GM12878 (cell line): Measurements from ENCODE around the gene DIP2B. TPM values are rescaled to one million over a fixed set of nuclear protein-coding genes. Genes with fewer than 3 reads are reported as not detected.

Source experiments
- CBX3 ChIP-seq: fragments of 200-600 bp; sonication (generic); IDR thresholded peaks from 2 replicates; pipeline ENCODE4 v1.6.1; 2016; ENCODE audit warnings: low read depth, borderline replicate concordance
- E4F1 ChIP-seq: fragments of 450-650 bp; IDR thresholded peaks from 2 replicates; pipeline ENCODE4 v1.6.1; 2018; ENCODE audit warnings: borderline replicate concordance, mild to moderate bottlenecking; ENCODE audit not compliant: partially characterized antibody
- EED ChIP-seq: sonication (generic); IDR thresholded peaks from 2 replicates; pipeline ENCODE4 v1.6.1; 2016; ENCODE audit warnings: antibody characterized with exemption, low read depth
- HDGF ChIP-seq: fragments of 450-650 bp; IDR thresholded peaks from 2 replicates; pipeline ENCODE4 v1.6.1; 2016; ENCODE audit warnings: antibody characterized with exemption
- HSF1 ChIP-seq: fragments of 150-350 bp; IDR thresholded peaks from 2 replicates; pipeline ENCODE4 v1.6.1; 2014; ENCODE audit warnings: mild to moderate bottlenecking, low read depth, low read length
- MTA3 ChIP-seq: IDR thresholded peaks from 2 replicates; pipeline ENCODE4 v1.6.1; 2012; ENCODE audit warnings: low read length, inconsistent platforms, borderline replicate concordance
- NR2C2 ChIP-seq: IDR thresholded peaks from 2 replicates; pipeline ENCODE4 v1.6.1; 2011; ENCODE audit warnings: borderline replicate concordance, low read depth; ENCODE audit not compliant: control insufficient read depth, insufficient read length
- POU2F2 ChIP-seq: IDR thresholded peaks from 3 replicates; pipeline ENCODE4 v1.6.1; 2011; ENCODE audit warnings: low read depth, mild to moderate bottlenecking, low read length, borderline replicate concordance
- RELB ChIP-seq: fragments of 450-650 bp; IDR thresholded peaks from 2 replicates; pipeline ENCODE4 v1.6.1; 2017; ENCODE audit warnings: low read depth, mild to moderate bottlenecking, moderate library complexity
- ZNF622 ChIP-seq: fragments of 450-650 bp; IDR thresholded peaks from 2 replicates; pipeline ENCODE4 v1.6.1; 2017; ENCODE audit warnings: mild to moderate bottlenecking, inconsistent platforms
- polyA plus RNA-seq, 11 experiments: library from polyadenylated mRNA; depleted of rRNA in 4 of 11; unstranded in 6 of 11; stranded (reverse) in 5 of 11; fragments of >200 nt; fragmentation: Nextera tagmentation in 4 of 11; fragmentation: Illumina TruSeq in 1 of 11; extraction: Ambion mirVana in 4 of 11; extraction: Trizol in 1 of 11; gene quantifications; 1 replicate in 1 of 11; 2 replicates in 10 of 11; pipeline versions ENCODE4 v1.2.1 to v1.2.3, GENCODE V29; 2011 to 2016; ENCODE audit warnings: inconsistent platforms in 2 of 11, missing spikeins in 2 of 11, low read depth in 1 of 11
- total RNA-seq, 4 experiments: library from RNA; depleted of rRNA in 3 of 4; stranded (reverse); fragments of >200 nt in 3 of 4; fragmentation: Illumina TruSeq in 1 of 4; extraction: Trizol in 1 of 4; gene quantifications; 2 replicates each; pipeline versions ENCODE4 v1.2.1 to v1.2.3, GENCODE V29; 2013 to 2021
- TF ChIP-seq, protein P1 (sequence below): IDR thresholded peaks from 2 replicates; pipeline ENCODE4 v1.6.1; 2012; ENCODE audit warnings: low read depth, low read length, improper control_type of control experiment
- TF ChIP-seq, protein P2 (sequence below), 3 experiments: IDR thresholded peaks in 2 of 3; conservative IDR thresholded peaks in 1 of 3; 2 replicates each; pipeline ENCODE4 v1.5.1; 2011; ENCODE audit warnings: low read depth in 3 of 3, low read length in 3 of 3, mild to moderate bottlenecking in 3 of 3, control low read depth in 2 of 3, moderate library complexity in 2 of 3, inconsistent platforms in 1 of 3, mixed read lengths in 1 of 3; ENCODE audit not compliant: control insufficient read depth in 2 of 3, insufficient read depth in 1 of 3; ENCODE audit errors: extremely low read depth in 1 of 3

Gene DIP2B
- total and polyA plus RNA-seq, 10 of the 15 experiments (the other 5 are each of a cell fraction or from before 2014, with no cell fraction given) = 4.5 to 30.0 (median 18.6) TPM

DNA sequence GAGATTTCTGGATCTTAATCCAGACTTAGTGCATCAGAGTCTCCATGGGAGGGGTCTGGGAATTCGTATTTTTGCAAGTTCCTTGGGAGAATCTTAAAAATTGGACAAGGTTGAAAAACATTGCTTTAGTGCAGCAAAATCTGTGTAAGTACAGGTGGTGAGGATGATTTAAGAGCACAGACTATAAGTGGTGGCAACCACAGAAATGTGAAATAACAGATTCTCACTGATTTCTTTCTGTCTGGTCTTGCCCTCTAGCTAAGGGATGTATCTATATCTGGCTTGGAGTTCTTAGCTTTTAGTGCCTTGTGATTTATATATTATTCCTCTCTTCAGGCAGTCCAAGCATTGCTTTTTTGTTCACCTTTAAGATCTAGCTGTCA lies 116.2 kb downstream of the DIP2B start (continued):
- TF ChIP-seq, protein P1, sequence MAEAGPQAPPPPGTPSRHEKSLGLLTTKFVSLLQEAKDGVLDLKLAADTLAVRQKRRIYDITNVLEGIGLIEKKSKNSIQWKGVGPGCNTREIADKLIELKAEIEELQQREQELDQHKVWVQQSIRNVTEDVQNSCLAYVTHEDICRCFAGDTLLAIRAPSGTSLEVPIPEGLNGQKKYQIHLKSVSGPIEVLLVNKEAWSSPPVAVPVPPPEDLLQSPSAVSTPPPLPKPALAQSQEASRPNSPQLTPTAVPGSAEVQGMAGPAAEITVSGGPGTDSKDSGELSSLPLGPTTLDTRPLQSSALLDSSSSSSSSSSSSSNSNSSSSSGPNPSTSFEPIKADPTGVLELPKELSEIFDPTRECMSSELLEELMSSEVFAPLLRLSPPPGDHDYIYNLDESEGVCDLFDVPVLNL = no peak
- TF ChIP-seq, protein P2, sequence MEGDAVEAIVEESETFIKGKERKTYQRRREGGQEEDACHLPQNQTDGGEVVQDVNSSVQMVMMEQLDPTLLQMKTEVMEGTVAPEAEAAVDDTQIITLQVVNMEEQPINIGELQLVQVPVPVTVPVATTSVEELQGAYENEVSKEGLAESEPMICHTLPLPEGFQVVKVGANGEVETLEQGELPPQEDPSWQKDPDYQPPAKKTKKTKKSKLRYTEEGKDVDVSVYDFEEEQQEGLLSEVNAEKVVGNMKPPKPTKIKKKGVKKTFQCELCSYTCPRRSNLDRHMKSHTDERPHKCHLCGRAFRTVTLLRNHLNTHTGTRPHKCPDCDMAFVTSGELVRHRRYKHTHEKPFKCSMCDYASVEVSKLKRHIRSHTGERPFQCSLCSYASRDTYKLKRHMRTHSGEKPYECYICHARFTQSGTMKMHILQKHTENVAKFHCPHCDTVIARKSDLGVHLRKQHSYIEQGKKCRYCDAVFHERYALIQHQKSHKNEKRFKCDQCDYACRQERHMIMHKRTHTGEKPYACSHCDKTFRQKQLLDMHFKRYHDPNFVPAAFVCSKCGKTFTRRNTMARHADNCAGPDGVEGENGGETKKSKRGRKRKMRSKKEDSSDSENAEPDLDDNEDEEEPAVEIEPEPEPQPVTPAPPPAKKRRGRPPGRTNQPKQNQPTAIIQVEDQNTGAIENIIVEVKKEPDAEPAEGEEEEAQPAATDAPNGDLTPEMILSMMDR (IDR thresholded peaks at IDR 0.05 in 2 of 3, conservative IDR thresholded peaks at IDR 0.05 in 1 of 3; ENCODE audit: control insufficient read depth in 2 of 3, extremely low read depth in 1 of 3, insufficient read depth in 1 of 3, low read depth in 3 of 3, low read length in 3 of 3) = no peak
- TF ChIP-seq CBX3 = no peak
- no peak for TF ChIP-seq E4F1
- TF ChIP-seq HSF1 = no peak
- TF ChIP-seq EED = no peak
- no peak for TF ChIP-seq MTA3
- TF ChIP-seq POU2F2 = no peak
- no peak for TF ChIP-seq NR2C2
- no peak for TF ChIP-seq RELB
- TF ChIP-seq HDGF = no peak
- TF ChIP-seq ZNF622 = no peak
- TF ChIP-seq, all 136 proteins: peak for 0
